ENCODE measurements around the gene C20orf202. TPM values are rescaled to one million over a fixed set of nuclear protein-coding genes. Genes with fewer than 3 reads are reported as not detected.

Gene C20orf202
- total and polyA plus RNA-seq, 4 donors = 0.59 to 0.99 (median 0.79) TPM

- no peak for DNase-seq (ENCODE audit: low read depth in 4 of 6, low spot score in 6 of 6)
- Histone ChIP-seq H3K27ac (ENCODE audit: low read depth, low read length) (no peak overlapping the region), H3K36me3 (ENCODE audit: control insufficient read depth, insufficient read depth, low read length) (no peaks in the 10 kb centered on the region), H3K9me3 (ENCODE audit: control insufficient read depth, insufficient read depth, low read length) (no peaks in the 10 kb centered on the region), H3K4me1 (ENCODE audit: control insufficient read depth, insufficient read depth, low read length) (peaks cover 4% of the 10 kb centered on the region), H3K4me3 (ENCODE audit: low read depth, low read length) (no peak overlapping the region), H3K27me3 (ENCODE audit: control insufficient read depth, insufficient read depth, low read length) (no peaks in the 10 kb centered on the region)
- 68% methylated on average over 3 of the region's 5 CpGs for WGBS (ENCODE audit: insufficient coverage)
Observed at GRCh38 chr20:1204113-1204512, 859 bp downstream of the C20orf202 start.

- H3K27me3 ChIP-seq (ENCODE audit: control insufficient read depth, insufficient read depth, low read length) = no peaks in the 10 kb centered on the region
- peaks cover 4% of the 10 kb centered on the region for H3K4me1 ChIP-seq (ENCODE audit: control insufficient read depth, insufficient read depth, low read length)
- H3K4me3 ChIP-seq (ENCODE audit: low read depth, low read length) = no peak overlapping the region
- DNase-seq (ENCODE audit: low read depth in 4 of 6, low spot score in 6 of 6) = no peak
- no peaks in the 10 kb centered on the region for H3K36me3 ChIP-seq (ENCODE audit: control insufficient read depth, insufficient read depth, low read length)
- H3K27ac ChIP-seq (ENCODE audit: low read depth, low read length) = no peak overlapping the region
- H3K9me3 ChIP-seq (ENCODE audit: control insufficient read depth, insufficient read depth, low read length) = no peaks in the 10 kb centered on the region
- WGBS (ENCODE audit: insufficient coverage) = 55% methylated on average over 2 of the region's 2 CpGs
Observed at GRCh38 chr20:1204576-1204975, 1.3 kb downstream of the C20orf202 start.

- WGBS (ENCODE audit: insufficient coverage) = 93% methylated on average over 4 of the region's 8 CpGs
- H3K9me3 ChIP-seq (ENCODE audit: control insufficient read depth, insufficient read depth, low read length) = no peaks in the 10 kb centered on the region
- no peak for DNase-seq (ENCODE audit: low read depth in 4 of 6, low spot score in 6 of 6)
- H3K36me3 ChIP-seq (ENCODE audit: control insufficient read depth, insufficient read depth, low read length) = no peaks in the 10 kb centered on the region
- no peak overlapping the region for H3K27ac ChIP-seq (ENCODE audit: low read depth, low read length)
- no peak overlapping the region for H3K4me3 ChIP-seq (ENCODE audit: low read depth, low read length)
- no peaks in the 10 kb centered on the region for H3K27me3 ChIP-seq (ENCODE audit: control insufficient read depth, insufficient read depth, low read length)
- H3K4me1 ChIP-seq (ENCODE audit: control insufficient read depth, insufficient read depth, low read length) = peaks cover 4% of the 10 kb centered on the region
Observed at GRCh38 chr20:1205802-1206201, 2.5 kb downstream of the C20orf202 start.

GRCh38 chr20:1206366-1207148 lies 3.3 kb downstream of the C20orf202 start:
- no peaks in the 10 kb centered on the region for H3K9me3 ChIP-seq (ENCODE audit: control insufficient read depth, insufficient read depth, low read length)
- H3K4me3 ChIP-seq (ENCODE audit: low read depth, low read length) = no peak overlapping the region
- H3K27ac ChIP-seq (ENCODE audit: low read depth, low read length) = no peak overlapping the region
- no peaks in the 10 kb centered on the region for H3K27me3 ChIP-seq (ENCODE audit: control insufficient read depth, insufficient read depth, low read length)
- peaks cover 4% of the 10 kb centered on the region for H3K4me1 ChIP-seq (ENCODE audit: control insufficient read depth, insufficient read depth, low read length)
- no peaks in the 10 kb centered on the region for H3K36me3 ChIP-seq (ENCODE audit: control insufficient read depth, insufficient read depth, low read length)
- WGBS (ENCODE audit: insufficient coverage) = 76% methylated on average over 15 of the region's 19 CpGs
- DNase-seq (ENCODE audit: low read depth in 4 of 6, low spot score in 6 of 6) = peak in 1 of 6 donors; percentile 18

- Histone ChIP-seq H3K27ac (ENCODE audit: low read depth, low read length) (no peak overlapping the region), H3K27me3 (ENCODE audit: control insufficient read depth, insufficient read depth, low read length) (peaks cover 2% of the 10 kb centered on the region), H3K9me3 (ENCODE audit: control insufficient read depth, insufficient read depth, low read length) (no peaks in the 10 kb centered on the region), H3K36me3 (ENCODE audit: control insufficient read depth, insufficient read depth, low read length) (no peaks in the 10 kb centered on the region), H3K4me1 (ENCODE audit: control insufficient read depth, insufficient read depth, low read length) (peaks cover 4% of the 10 kb centered on the region), H3K4me3 (ENCODE audit: low read depth, low read length) (no peak overlapping the region)
- WGBS (ENCODE audit: insufficient coverage) = 100% methylated on average over 1 of the region's 3 CpGs
- no peak for DNase-seq (ENCODE audit: low read depth in 4 of 6, low spot score in 6 of 6)
Observed at GRCh38 chr20:1207293-1207878, 4.1 kb downstream of the C20orf202 start.

GRCh38 chr20:1209447-1210387 lies 6.5 kb downstream of the C20orf202 start:
- Histone ChIP-seq H3K4me3 (ENCODE audit: low read depth, low read length) (no peak overlapping the region), H3K27ac (ENCODE audit: low read depth, low read length) (no peak overlapping the region), H3K27me3 (ENCODE audit: control insufficient read depth, insufficient read depth, low read length) (peaks cover 3% of the 10 kb centered on the region), H3K36me3 (ENCODE audit: control insufficient read depth, insufficient read depth, low read length) (no peaks in the 10 kb centered on the region), H3K9me3 (ENCODE audit: control insufficient read depth, insufficient read depth, low read length) (no peaks in the 10 kb centered on the region), H3K4me1 (ENCODE audit: control insufficient read depth, insufficient read depth, low read length) (peaks cover 4% of the 10 kb centered on the region)
- DNase-seq (ENCODE audit: low read depth in 4 of 6, low spot score in 6 of 6) = no peak
- 70% methylated on average over 3 of the region's 5 CpGs for WGBS (ENCODE audit: insufficient coverage)

GRCh38 chr20:1210501-1210900 lies 7.2 kb downstream of the C20orf202 start:
- Histone ChIP-seq H3K4me1 (ENCODE audit: control insufficient read depth, insufficient read depth, low read length) (peaks cover 4% of the 10 kb centered on the region), H3K9me3 (ENCODE audit: control insufficient read depth, insufficient read depth, low read length) (no peaks in the 10 kb centered on the region), H3K27me3 (ENCODE audit: control insufficient read depth, insufficient read depth, low read length) (peaks cover 3% of the 10 kb centered on the region), H3K36me3 (ENCODE audit: control insufficient read depth, insufficient read depth, low read length) (no peaks in the 10 kb centered on the region), H3K27ac (ENCODE audit: low read depth, low read length) (no peak overlapping the region), H3K4me3 (ENCODE audit: low read depth, low read length) (no peak overlapping the region)
- no CpG with 5 or more reads among the region's 1 CpG for WGBS (ENCODE audit: insufficient coverage)
- no peak for DNase-seq (ENCODE audit: low read depth in 4 of 6, low spot score in 6 of 6)

- H3K4me3 ChIP-seq (ENCODE audit: low read depth, low read length) = no peak overlapping the region
- H3K4me1 ChIP-seq (ENCODE audit: control insufficient read depth, insufficient read depth, low read length) = no peaks in the 10 kb centered on the region
- no peak for DNase-seq (ENCODE audit: low read depth in 4 of 6, low spot score in 6 of 6)
- no peaks in the 10 kb centered on the region for H3K9me3 ChIP-seq (ENCODE audit: control insufficient read depth, insufficient read depth, low read length)
- no peaks in the 10 kb centered on the region for H3K36me3 ChIP-seq (ENCODE audit: control insufficient read depth, insufficient read depth, low read length)
- H3K27ac ChIP-seq (ENCODE audit: low read depth, low read length) = no peak overlapping the region
- peaks cover 3% of the 10 kb centered on the region for H3K27me3 ChIP-seq (ENCODE audit: control insufficient read depth, insufficient read depth, low read length)
Observed at GRCh38 chr20:1212023-1212422, 8.8 kb downstream of the C20orf202 start.

- no peaks in the 10 kb centered on the region for H3K9me3 ChIP-seq (ENCODE audit: control insufficient read depth, insufficient read depth, low read length)
- no peaks in the 10 kb centered on the region for H3K36me3 ChIP-seq (ENCODE audit: control insufficient read depth, insufficient read depth, low read length)
- H3K4me1 ChIP-seq (ENCODE audit: control insufficient read depth, insufficient read depth, low read length) = no peaks in the 10 kb centered on the region
- no peak overlapping the region for H3K4me3 ChIP-seq (ENCODE audit: low read depth, low read length)
- 5% methylated on average over 17 of the region's 21 CpGs for WGBS (ENCODE audit: insufficient coverage)
- peaks cover 3% of the 10 kb centered on the region for H3K27me3 ChIP-seq (ENCODE audit: control insufficient read depth, insufficient read depth, low read length)
- H3K27ac ChIP-seq (ENCODE audit: low read depth, low read length) = no peak overlapping the region
- DNase-seq (ENCODE audit: low read depth in 4 of 6, low spot score in 6 of 6) = peak in 5 of 6 donors; percentile 39 to 90 (median 65)
Observed at GRCh38 chr20:1212607-1213396, 9.5 kb downstream of the C20orf202 start.
